Stimulated activated CD8-positive, alpha-beta memory T cell treated with anti-CD3 and anti-CD28 coated beads, Interleukin-12 subunit alpha, Interleukin-12 subunit beta, amount 100 ng/mL, for 4 hours (primary cell): Measurements from ENCODE around the gene NDUFA11.

Experiments
- DNase-seq: peaks from one replicate; pipeline ENCODE4 v3.0.0-alpha.2; 2020; ENCODE audit warnings: low read depth

Gene NDUFA11

DNA sequence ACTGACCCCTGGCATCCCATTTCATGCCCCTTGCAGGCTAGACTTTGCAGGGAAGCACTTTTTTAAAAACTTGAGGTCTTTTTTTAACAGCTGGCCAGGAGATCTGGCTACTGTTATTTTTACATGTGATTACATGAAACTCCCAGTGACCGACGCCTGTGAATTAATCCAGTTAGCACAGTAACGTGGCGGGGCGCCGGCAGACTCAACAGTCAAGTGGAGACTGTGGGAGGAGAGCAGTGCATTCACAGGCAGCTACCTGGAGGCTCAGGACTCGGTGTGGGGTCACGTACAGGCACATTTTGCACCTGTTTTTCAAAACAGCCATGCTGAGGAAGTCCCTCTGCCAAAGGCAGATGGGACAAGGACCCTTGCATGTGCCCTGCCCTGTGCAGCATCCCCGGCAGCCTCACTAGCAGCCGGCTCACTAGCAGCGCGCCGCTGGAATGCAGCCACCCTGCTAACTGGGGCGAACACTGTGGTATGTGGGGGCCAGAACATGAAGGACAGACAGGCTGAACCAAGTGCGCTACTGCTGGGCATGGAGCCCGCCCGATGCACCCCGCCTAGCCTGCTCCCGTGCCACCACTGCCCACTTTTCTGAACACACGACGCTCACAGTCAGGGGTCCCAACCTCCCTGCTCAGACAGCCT, 29.1 kb upstream of the NDUFA11 start:
- no peak for DNase-seq

DNA sequence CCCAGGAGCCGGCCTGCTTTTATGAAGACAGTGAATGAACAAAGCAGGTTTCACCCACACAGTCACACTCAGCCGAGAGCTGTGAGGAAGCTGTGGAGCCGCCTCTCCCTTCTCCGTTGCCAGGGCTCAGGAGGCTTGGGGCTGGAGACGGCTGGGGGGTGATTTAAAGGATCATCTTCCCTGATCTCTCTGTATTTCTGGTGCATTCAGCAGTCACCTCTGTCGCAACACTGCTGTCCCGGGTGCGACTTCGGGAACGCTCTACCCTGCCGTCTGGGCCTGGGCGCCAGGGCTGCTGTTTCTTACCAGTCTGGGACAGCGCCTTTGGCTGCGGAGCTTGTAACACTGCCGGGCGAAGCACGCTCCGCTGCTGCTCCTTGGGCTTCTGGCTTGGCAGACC, 28.6 kb upstream of the NDUFA11 start:
- DNase-seq: no peak

DNA sequence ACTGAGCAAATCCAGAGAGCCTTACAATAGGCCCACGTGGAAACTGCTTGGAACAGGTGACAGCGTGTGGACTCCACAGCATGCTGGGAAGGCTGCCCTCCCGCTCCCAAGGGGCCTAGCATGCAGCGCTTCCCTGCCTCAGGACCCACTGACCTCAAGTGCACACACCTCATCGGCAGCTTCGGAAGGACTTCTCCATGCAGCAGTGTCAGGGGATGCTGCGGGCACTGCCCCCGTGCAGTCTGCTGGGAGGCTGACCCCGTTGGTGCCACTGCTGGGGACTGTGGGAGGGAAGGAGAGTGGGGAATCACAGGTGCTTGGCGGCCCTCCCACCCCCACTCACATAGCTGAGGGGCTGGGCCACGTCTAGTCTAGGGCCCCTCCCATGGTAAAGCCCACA, 27.7 kb upstream of the NDUFA11 start:
- DNase-seq: no peak

- DNase-seq: no peak
Measured at GRCh38 chr19:5929625-5930024, 26.0 kb upstream of the NDUFA11 start.

DNA sequence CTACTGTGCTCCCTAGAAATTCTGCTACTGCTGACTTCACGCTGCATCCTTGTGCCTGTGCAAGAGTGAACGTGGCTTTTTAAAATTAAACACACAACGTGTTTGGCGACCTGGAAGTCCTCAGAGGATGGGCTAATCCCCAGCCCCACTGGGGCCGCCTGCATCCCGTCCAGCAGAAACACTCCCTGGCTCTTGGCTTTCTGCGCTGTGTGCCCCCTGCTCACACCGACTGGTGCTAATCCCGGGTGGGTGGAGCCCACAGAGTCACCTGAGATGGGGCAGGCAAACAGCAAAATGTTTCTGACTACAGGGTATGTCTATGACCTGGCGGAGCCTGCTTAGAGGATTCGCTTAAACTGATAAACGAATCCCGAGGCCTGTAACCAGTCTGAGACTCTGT, 25.6 kb upstream of the NDUFA11 start:
- no peak for DNase-seq

DNA sequence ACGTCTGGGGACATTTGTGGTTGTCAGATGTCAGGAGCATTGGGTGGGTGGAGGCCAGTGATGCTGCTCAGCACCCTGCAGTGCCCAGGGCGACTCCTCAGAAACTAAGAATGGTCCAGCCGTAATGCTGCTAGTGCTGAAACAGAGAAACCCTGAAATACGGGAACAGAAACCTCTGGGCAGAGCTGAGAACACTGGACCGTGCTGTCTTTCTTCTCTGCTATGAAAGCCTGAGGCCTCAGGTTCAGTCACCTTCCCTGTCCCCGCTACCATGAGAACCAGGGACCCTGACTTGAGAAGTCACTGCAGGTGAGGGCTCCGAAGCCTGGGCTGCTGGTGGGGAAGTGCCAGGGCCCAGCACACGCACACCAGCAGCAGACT, 23.8 kb upstream of the NDUFA11 start:
- DNase-seq: no peak

GRCh38 chr19:5926641-5927440, 23.3 kb upstream of the NDUFA11 start:
- no peak for DNase-seq

- no peak for DNase-seq
Measured at GRCh38 chr19:5925830-5926427, 22.3 kb upstream of the NDUFA11 start.

GRCh38 chr19:5923356-5923755, 19.8 kb upstream of the NDUFA11 start:
- no peak for DNase-seq

- no peak for DNase-seq
Measured at GRCh38 chr19:5922161-5922545, 18.6 kb upstream of the NDUFA11 start.

- no peak for DNase-seq
Measured at GRCh38 chr19:5921516-5922160, 18.0 kb upstream of the NDUFA11 start.

GRCh38 chr19:5918463-5919079, 15.0 kb upstream of the NDUFA11 start:
- DNase-seq: no peak

- no peak for DNase-seq
Measured at GRCh38 chr19:5917431-5918107, 14.0 kb upstream of the NDUFA11 start.

- DNase-seq: no peak
Measured at GRCh38 chr19:5916181-5916708, 12.7 kb upstream of the NDUFA11 start.

- no peak for DNase-seq
Measured at GRCh38 chr19:5915782-5916165, 12.2 kb upstream of the NDUFA11 start.

DNA sequence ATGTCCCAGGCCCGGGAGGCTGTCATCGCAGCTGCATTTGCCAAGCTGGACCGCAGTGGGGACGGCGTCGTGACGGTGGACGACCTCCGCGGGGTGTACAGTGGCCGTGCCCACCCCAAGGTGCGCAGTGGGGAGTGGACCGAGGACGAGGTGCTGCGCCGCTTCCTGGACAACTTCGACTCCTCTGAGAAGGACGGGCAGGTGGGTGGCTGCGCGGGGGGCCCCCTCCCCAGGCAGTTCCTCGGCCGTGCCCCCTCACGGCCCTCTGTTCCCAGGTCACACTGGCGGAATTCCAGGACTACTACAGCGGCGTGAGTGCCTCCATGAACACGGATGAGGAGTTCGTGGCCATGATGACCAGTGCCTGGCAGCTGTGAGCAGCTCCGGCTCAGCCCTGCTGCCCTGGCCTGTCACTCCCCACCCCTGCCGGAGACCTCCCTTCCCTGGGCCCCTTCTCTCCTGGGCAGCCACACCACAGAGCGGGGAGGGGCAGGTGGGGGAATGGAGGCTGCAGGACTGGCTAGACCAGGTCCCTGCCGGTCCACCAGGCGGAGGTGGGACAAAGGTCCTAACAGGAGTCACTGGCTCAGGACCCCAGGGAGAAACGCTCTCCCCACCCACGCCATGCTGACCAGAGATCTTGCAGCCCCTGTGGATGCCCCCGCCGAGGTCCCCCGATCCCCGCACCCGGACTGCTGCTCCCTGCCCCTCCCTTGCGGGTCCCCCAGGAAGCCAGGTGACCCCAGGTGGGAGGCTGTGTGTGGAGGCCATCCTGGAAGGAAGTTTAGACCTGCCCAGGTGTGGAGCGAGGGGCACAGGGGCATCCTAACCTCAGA, 11.6 kb upstream of the NDUFA11 start:
- DNase-seq: no peak

DNA sequence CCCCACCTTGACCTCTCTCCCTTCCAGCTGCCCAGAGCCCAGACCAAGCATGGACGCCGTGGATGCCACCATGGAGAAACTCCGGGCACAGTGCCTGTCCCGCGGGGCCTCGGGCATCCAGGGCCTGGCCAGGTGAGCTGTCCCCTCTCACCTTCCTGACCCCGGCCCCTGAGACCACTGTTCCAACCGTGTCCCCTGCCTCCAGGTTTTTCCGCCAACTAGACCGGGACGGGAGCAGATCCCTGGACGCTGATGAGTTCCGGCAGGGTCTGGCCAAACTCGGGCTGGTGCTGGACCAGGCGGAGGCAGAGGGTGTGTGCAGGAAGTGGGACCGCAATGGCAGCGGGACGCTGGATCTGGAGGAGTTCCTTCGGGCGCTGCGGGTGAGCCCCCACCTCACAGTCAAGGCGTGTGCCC, 10.8 kb upstream of the NDUFA11 start:
- no peak for DNase-seq

DNA sequence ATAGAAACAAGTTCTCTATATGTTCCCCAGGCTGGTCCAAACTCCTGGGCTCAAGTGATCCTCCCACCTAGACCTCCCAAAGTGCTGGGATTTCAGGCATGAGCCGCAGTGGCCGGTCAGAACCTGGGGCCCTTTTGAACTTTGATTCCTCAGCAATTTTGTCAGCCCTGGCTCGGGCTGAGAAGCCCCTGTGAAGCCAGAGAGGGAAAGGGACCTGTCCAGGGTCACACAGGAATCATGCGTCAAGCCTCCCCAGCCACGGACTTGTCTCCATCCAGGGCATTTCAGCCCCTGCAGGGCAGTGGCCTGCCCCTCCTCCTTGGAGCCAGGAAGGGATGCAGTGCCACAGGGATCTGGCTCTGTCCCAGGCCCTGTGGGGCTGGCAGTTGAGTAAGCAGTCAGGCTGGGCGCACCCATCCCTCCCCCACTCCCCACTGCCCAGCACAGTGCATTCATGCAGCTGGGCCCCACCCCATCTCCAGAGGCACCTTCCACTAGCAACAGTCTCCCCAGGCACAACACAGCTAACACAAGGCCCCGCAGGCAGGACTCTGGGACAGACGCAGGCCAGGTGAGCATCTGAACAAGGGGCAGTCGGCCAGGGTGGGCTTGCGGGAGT, 10.3 kb upstream of the NDUFA11 start, which contains the start of gene CAPS:
Gene CAPS, plus strand, starts transcription at position 516 of the 619 bp plus-strand sequence. CDS start 153 bp downstream, outside the sequence.
- DNase-seq: no peak

GRCh38 chr19:5911366-5911765, 7.8 kb upstream of the NDUFA11 start:
- DNase-seq: no peak

DNA sequence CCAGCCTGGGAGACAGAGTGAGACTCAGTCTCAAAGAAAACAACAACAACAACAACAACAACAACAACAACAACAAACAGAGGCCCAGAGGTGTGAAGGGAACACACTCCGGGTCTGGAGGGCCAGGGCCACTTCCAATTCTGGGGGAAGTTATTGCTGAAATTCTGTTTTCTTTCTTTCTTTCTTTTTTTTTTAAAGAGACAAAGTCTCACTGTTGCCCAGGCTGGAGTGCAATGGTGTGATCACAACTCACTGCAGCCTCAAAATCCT, 7.0 kb upstream of the NDUFA11 start:
- DNase-seq: no peak
